ENCODE measurements around the gene MAPK1IP1L. TPM values are rescaled to one million over a fixed set of nuclear protein-coding genes. Genes with fewer than 3 reads are reported as not detected.

Gene MAPK1IP1L
- total RNA-seq, 1 experiment from 2014 or later = 73.9 TPM

- Histone ChIP-seq H3K9ac (ENCODE audit: low read length) (peak overlapping the region; percentile 96), H3K4me2 (ENCODE audit: low read length) (peak overlapping the region; percentile 89), H3F3A (ENCODE audit: low read length, unreplicated experiment) (peaks cover 11% of the 10 kb centered on the region), H3K27ac (ENCODE audit: low read length) (peak overlapping the region; percentile 87), H3K4me1 (ENCODE audit: insufficient read depth, low read length) (peaks cover 31% of the 10 kb centered on the region), H3K27me3 (ENCODE audit: low read length) (no peaks in the 10 kb centered on the region), H4K20me1 (ENCODE audit: low read length) (peaks cover 50% of the 10 kb centered on the region), H3K36me3 (ENCODE audit: low read depth, low read length) (peaks cover 24% of the 10 kb centered on the region), H3K9me2 (replicated peaks; ENCODE audit: low read length) (no peaks in the 10 kb centered on the region), H3K9me3 (ENCODE audit: low read length) (no peaks in the 10 kb centered on the region), H3K4me3 (ENCODE audit: low read length) (peak overlapping the region; percentile 90), H2AFZ (ENCODE audit: low read length) (peak overlapping the region; percentile 91), H3K79me2 (ENCODE audit: low read length) (peaks cover 63% of the 10 kb centered on the region)
- BruUV-seq (replicated peaks) = TSS peak; percentile 49
- TF ChIP-seq CTCF (conservative IDR thresholded peaks at IDR 0.05; ENCODE audit: low read depth, low read length) (no peak), EZH2phosphoT487 (IDR thresholded peaks at IDR 0.05; ENCODE audit: borderline replicate concordance, low read length) (no peak), EZH2 (IDR thresholded peaks at IDR 0.05; ENCODE audit: low read length, unreplicated experiment) (no peak)
- intact Hi-C loops (cut with micrococcal nuclease) = loop anchor here (2.0 kb wide), 1 partner anchor 18 kb away; no protein-coding TSS in a partner anchor
- peak; percentile 33 for DNase-seq
- ATAC-seq = no peak; the same call in 1 of the 2 replicates
- ChIA-PET CTCF (interaction anchor here (0.6 to 1.9 kb wide), 3 partner anchors 25 to 375 kb away, joined by 4 to 7 read pairs (median 4); partner anchors contain the start of genes SOCS4 and WDHD1), POLR2A (ENCODE audit: unreplicated experiment) (interaction anchor here (0.5 to 0.9 kb wide), 3 partner anchors 42 to 224 kb away, joined by 3 to 8 read pairs (median 5); partner anchors contain the start of gene LGALS3)
Observed at GRCh38 chr14:55052269-55052930, 953 bp downstream of the MAPK1IP1L start.

- intact Hi-C loops (cut with micrococcal nuclease) = loop anchor here (2.0 kb wide), 1 partner anchor 18 kb away; no protein-coding TSS in a partner anchor
- Histone ChIP-seq H4K20me1 (ENCODE audit: low read length) (peaks cover 53% of the 10 kb centered on the region), H3K27ac (ENCODE audit: low read length) (no peak overlapping the region; the same call in 1 of the 2 replicates), H3K4me1 (ENCODE audit: insufficient read depth, low read length) (peaks cover 30% of the 10 kb centered on the region), H3K36me3 (ENCODE audit: low read depth, low read length) (peaks cover 27% of the 10 kb centered on the region), H3K9me3 (ENCODE audit: low read length) (no peaks in the 10 kb centered on the region), H3K27me3 (ENCODE audit: low read length) (no peaks in the 10 kb centered on the region), H3K4me2 (ENCODE audit: low read length) (peak overlapping the region; percentile 89), H3K4me3 (ENCODE audit: low read length) (peak overlapping the region; percentile 90), H2AFZ (ENCODE audit: low read length) (no peak overlapping the region), H3K9ac (ENCODE audit: low read length) (peak overlapping the region; percentile 96), H3K9me2 (replicated peaks; ENCODE audit: low read length) (no peaks in the 10 kb centered on the region), H3K79me2 (ENCODE audit: low read length) (peaks cover 69% of the 10 kb centered on the region), H3F3A (ENCODE audit: low read length, unreplicated experiment) (peaks cover 9% of the 10 kb centered on the region)
- TF ChIP-seq CTCF (conservative IDR thresholded peaks at IDR 0.05; ENCODE audit: low read depth, low read length) (no peak), EZH2 (IDR thresholded peaks at IDR 0.05; ENCODE audit: low read length, unreplicated experiment) (no peak), EZH2phosphoT487 (IDR thresholded peaks at IDR 0.05; ENCODE audit: borderline replicate concordance, low read length) (no peak)
- CTCF ChIA-PET = interaction anchor here (0.6 to 1.3 kb wide), 2 partner anchors 108 to 393 kb away, joined by 4 to 5 read pairs; no protein-coding TSS in a partner anchor
- DNase-seq (peak; percentile 53), ATAC-seq (no peak)
- no TSS peak for BruUV-seq (replicated peaks)
- POLR2A ChIA-PET (ENCODE audit: unreplicated experiment) = interaction anchor here (0.5 to 0.6 kb wide), 2 partner anchors 41 to 225 kb away, joined by 5 to 8 read pairs; no protein-coding TSS in a partner anchor
Observed at GRCh38 chr14:55053018-55053417, 1.6 kb downstream of the MAPK1IP1L start.

Measured in PC-3 (cell line).